ENCODE measurements around the gene GRM8.

DNA sequence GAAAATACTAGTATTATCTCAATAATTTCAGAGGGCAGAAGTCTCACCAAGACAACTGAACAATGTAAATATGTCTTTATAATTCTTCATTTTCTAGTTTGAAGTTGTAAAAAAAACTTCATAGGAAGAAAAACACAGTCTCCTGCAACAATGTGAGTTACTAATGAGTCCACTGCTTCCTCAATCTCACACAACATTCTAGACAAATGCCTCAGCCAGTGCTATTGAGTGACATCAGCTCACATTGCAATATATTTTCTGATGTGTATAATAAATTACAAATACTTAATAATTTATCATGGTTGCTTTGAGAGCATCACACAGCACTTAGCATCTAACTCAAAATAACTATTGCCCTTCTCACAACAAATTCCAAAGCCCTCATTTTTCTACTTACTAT is 321.2 kb downstream of the GRM8 start:
- TF ChIP-seq, protein P1, sequence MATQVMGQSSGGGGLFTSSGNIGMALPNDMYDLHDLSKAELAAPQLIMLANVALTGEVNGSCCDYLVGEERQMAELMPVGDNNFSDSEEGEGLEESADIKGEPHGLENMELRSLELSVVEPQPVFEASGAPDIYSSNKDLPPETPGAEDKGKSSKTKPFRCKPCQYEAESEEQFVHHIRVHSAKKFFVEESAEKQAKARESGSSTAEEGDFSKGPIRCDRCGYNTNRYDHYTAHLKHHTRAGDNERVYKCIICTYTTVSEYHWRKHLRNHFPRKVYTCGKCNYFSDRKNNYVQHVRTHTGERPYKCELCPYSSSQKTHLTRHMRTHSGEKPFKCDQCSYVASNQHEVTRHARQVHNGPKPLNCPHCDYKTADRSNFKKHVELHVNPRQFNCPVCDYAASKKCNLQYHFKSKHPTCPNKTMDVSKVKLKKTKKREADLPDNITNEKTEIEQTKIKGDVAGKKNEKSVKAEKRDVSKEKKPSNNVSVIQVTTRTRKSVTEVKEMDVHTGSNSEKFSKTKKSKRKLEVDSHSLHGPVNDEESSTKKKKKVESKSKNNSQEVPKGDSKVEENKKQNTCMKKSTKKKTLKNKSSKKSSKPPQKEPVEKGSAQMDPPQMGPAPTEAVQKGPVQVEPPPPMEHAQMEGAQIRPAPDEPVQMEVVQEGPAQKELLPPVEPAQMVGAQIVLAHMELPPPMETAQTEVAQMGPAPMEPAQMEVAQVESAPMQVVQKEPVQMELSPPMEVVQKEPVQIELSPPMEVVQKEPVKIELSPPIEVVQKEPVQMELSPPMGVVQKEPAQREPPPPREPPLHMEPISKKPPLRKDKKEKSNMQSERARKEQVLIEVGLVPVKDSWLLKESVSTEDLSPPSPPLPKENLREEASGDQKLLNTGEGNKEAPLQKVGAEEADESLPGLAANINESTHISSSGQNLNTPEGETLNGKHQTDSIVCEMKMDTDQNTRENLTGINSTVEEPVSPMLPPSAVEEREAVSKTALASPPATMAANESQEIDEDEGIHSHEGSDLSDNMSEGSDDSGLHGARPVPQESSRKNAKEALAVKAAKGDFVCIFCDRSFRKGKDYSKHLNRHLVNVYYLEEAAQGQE (IDR thresholded peaks at IDR 0.05; ENCODE audit: insufficient read depth in 1 of 2, low read depth in 2 of 2, low read length in 1 of 2): no peak
- TF ChIP-seq, protein P2, sequence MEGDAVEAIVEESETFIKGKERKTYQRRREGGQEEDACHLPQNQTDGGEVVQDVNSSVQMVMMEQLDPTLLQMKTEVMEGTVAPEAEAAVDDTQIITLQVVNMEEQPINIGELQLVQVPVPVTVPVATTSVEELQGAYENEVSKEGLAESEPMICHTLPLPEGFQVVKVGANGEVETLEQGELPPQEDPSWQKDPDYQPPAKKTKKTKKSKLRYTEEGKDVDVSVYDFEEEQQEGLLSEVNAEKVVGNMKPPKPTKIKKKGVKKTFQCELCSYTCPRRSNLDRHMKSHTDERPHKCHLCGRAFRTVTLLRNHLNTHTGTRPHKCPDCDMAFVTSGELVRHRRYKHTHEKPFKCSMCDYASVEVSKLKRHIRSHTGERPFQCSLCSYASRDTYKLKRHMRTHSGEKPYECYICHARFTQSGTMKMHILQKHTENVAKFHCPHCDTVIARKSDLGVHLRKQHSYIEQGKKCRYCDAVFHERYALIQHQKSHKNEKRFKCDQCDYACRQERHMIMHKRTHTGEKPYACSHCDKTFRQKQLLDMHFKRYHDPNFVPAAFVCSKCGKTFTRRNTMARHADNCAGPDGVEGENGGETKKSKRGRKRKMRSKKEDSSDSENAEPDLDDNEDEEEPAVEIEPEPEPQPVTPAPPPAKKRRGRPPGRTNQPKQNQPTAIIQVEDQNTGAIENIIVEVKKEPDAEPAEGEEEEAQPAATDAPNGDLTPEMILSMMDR (IDR thresholded peaks at IDR 0.05): no peak
- TF ChIP-seq POLR2AphosphoS5 (IDR thresholded peaks at IDR 0.05; ENCODE audit: low read depth, low read length) (no peak), TCF7L2 (IDR thresholded peaks at IDR 0.05; ENCODE audit: low read depth, low read length) (no peak)
